Measurements from ENCODE around the gene PTGIR.

DNA sequence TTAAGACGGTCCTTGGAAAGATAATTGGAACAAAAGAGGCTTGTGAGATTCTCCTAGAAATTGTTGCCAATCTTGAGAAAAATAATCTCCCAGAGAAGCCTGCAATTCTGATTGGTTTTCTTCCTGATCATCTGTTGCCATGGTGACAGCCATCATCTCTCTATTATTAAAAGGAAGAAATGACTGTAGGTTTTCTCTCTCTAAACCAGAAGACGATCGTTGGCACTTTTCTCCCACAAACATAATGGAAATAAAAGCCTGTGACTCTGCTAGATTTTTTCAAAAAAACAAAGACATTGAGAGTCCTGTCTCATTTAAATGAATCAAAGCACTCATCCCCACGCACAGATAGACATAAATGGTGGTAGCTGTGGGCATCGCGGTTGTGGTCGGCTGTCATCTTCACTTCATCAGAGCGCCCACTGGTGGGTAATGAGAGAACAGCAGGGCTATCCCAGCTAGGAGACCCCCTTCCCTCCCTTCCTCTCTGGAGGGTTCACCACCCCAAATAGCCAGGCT is 45.5 kb downstream of the PTGIR start:
- TF ChIP-seq FOXA1 (IDR thresholded peaks at IDR 0.05) (no peak), HDGF (IDR thresholded peaks at IDR 0.05; ENCODE audit: borderline replicate concordance) (no peak), CTBP1 (IDR thresholded peaks at IDR 0.05; ENCODE audit: borderline replicate concordance) (no peak), ELF4 (IDR thresholded peaks at IDR 0.05) (no peak), SUZ12 (IDR thresholded peaks at IDR 0.05) (no peak), ZNF384 (IDR thresholded peaks at IDR 0.05) (no peak), FOXM1 (IDR thresholded peaks at IDR 0.05; ENCODE audit: borderline replicate concordance) (no peak)
- TF ChIP-seq, protein P1, sequence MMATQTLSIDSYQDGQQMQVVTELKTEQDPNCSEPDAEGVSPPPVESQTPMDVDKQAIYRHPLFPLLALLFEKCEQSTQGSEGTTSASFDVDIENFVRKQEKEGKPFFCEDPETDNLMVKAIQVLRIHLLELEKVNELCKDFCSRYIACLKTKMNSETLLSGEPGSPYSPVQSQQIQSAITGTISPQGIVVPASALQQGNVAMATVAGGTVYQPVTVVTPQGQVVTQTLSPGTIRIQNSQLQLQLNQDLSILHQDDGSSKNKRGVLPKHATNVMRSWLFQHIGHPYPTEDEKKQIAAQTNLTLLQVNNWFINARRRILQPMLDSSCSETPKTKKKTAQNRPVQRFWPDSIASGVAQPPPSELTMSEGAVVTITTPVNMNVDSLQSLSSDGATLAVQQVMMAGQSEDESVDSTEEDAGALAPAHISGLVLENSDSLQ (IDR thresholded peaks at IDR 0.05): no peak

All from HEK293T (cell line).